NB4 (cell line): ENCODE data around the gene SSBP4.

Source experiments
- MYC ChIP-seq: IDR thresholded peaks from 2 replicates; pipeline ENCODE4 v1.6.1; 2011; ENCODE audit warnings: low read depth, low read length
- POLR2A ChIP-seq: IDR thresholded peaks from 2 replicates; pipeline ENCODE4 v1.6.1; 2011; ENCODE audit warnings: mild to moderate bottlenecking; ENCODE audit not compliant: insufficient read length; ENCODE audit errors: extremely low read depth
- TF ChIP-seq, protein P1 (sequence below): IDR thresholded peaks from one replicate; pipeline ENCODE4 v1.5.1; 2012; ENCODE audit warnings: low read depth, low read length

DNA sequence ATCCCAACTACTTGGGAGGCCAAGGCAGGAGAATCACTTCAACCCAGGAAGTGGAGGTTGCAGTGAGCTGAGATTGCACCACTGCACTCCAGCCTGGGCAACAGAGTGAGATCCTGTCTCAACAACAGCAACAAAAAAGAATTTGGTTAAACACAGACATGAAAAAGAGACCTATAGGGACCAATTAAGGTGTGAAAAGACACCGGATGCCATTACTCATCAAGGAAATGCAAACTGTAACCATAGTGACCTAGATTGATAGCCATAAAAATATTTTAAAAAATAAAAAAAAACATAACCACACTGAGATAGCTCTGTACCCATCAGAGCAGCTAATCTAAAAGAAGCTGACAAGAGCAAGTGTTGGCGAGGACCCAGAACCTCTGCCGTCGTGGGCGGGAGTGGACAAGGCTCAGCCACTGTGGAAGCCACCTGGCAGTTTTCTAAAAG lies 55.8 kb downstream of the SSBP4 start:
- TF ChIP-seq, protein P1, sequence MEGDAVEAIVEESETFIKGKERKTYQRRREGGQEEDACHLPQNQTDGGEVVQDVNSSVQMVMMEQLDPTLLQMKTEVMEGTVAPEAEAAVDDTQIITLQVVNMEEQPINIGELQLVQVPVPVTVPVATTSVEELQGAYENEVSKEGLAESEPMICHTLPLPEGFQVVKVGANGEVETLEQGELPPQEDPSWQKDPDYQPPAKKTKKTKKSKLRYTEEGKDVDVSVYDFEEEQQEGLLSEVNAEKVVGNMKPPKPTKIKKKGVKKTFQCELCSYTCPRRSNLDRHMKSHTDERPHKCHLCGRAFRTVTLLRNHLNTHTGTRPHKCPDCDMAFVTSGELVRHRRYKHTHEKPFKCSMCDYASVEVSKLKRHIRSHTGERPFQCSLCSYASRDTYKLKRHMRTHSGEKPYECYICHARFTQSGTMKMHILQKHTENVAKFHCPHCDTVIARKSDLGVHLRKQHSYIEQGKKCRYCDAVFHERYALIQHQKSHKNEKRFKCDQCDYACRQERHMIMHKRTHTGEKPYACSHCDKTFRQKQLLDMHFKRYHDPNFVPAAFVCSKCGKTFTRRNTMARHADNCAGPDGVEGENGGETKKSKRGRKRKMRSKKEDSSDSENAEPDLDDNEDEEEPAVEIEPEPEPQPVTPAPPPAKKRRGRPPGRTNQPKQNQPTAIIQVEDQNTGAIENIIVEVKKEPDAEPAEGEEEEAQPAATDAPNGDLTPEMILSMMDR: no peak
- TF ChIP-seq POLR2A (no peak), MYC (no peak)
